ENCODE results near the gene MOCS3. TPM values are rescaled to one million over a fixed set of nuclear protein-coding genes. Genes with fewer than 3 reads are reported as not detected.

Gene MOCS3
- total and polyA plus RNA-seq, 2 of the 13 experiments (the other 11 are each of a cell fraction or from before 2014, with no cell fraction given) = 3.7 to 8.4 TPM

- TF ChIP-seq, protein P1, sequence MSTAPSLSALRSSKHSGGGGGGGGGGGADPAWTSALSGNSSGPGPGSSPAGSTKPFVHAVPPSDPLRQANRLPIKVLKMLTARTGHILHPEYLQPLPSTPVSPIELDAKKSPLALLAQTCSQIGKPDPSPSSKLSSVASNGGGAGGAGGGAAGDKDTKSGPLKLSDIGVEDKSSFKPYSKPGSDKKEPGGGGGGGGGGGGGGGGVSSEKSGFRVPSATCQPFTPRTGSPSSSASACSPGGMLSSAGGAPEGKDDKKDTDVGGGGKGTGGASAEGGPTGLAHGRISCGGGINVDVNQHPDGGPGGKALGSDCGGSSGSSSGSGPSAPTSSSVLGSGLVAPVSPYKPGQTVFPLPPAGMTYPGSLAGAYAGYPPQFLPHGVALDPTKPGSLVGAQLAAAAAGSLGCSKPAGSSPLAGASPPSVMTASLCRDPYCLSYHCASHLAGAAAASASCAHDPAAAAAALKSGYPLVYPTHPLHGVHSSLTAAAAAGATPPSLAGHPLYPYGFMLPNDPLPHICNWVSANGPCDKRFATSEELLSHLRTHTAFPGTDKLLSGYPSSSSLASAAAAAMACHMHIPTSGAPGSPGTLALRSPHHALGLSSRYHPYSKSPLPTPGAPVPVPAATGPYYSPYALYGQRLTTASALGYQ (CRISPR knock-in tag; IDR thresholded peaks at IDR 0.05) = no peak
- no peak for TF ChIP-seq POLR2AphosphoS2 (IDR thresholded peaks at IDR 0.05; ENCODE audit: low read depth, low read length)
- TF ChIP-seq, protein P2, sequence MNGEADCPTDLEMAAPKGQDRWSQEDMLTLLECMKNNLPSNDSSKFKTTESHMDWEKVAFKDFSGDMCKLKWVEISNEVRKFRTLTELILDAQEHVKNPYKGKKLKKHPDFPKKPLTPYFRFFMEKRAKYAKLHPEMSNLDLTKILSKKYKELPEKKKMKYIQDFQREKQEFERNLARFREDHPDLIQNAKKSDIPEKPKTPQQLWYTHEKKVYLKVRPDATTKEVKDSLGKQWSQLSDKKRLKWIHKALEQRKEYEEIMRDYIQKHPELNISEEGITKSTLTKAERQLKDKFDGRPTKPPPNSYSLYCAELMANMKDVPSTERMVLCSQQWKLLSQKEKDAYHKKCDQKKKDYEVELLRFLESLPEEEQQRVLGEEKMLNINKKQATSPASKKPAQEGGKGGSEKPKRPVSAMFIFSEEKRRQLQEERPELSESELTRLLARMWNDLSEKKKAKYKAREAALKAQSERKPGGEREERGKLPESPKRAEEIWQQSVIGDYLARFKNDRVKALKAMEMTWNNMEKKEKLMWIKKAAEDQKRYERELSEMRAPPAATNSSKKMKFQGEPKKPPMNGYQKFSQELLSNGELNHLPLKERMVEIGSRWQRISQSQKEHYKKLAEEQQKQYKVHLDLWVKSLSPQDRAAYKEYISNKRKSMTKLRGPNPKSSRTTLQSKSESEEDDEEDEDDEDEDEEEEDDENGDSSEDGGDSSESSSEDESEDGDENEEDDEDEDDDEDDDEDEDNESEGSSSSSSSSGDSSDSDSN (CRISPR knock-in tag; IDR thresholded peaks at IDR 0.05) = no peak
- no peak for TF ChIP-seq MBNL3 (CRISPR knock-in tag; conservative IDR thresholded peaks at IDR 0.05)
- no peak for TF ChIP-seq MTF1 (CRISPR knock-in tag; IDR thresholded peaks at IDR 0.05)
- TF ChIP-seq FOSL1 (CRISPR knock-in tag; IDR thresholded peaks at IDR 0.05; ENCODE audit: borderline replicate concordance) = no peak
- TF ChIP-seq CHD2 (IDR thresholded peaks at IDR 0.05; ENCODE audit: low read depth, low read length) = no peak
- no peak for TF ChIP-seq SOX5 (CRISPR knock-in tag; IDR thresholded peaks at IDR 0.05; ENCODE audit: borderline replicate concordance)
- TF ChIP-seq CCAR2 (optimal IDR thresholded peaks at IDR 0.05; ENCODE audit: low read depth, low read length) = no peak
- TF ChIP-seq ZNF383 (CRISPR knock-in tag; IDR thresholded peaks at IDR 0.05; ENCODE audit: borderline replicate concordance) = no peak
These were observed 49.2 kb upstream of the MOCS3 start (continued) for GRCh38 chr20:50909413-50909812.

- peaks cover 60% of the 10 kb centered on the region for H4K20me1 ChIP-seq (ENCODE audit: insufficient read depth, low read length)
- TF ChIP-seq NR2F6 (IDR thresholded peaks at IDR 0.05) (no peak), NR2F6 (CRISPR knock-in tag; IDR thresholded peaks at IDR 0.05) (no peak), ZNF891 (CRISPR knock-in tag; IDR thresholded peaks at IDR 0.05) (no peak), ZNF766 (CRISPR knock-in tag; IDR thresholded peaks at IDR 0.05; ENCODE audit: borderline replicate concordance) (no peak), ZNF550 (CRISPR knock-in tag; IDR thresholded peaks at IDR 0.05; ENCODE audit: borderline replicate concordance) (no peak), MYPOP (CRISPR knock-in tag; IDR thresholded peaks at IDR 0.05) (no peak), ZFP36L2 (CRISPR knock-in tag; IDR thresholded peaks at IDR 0.05) (no peak)
- TF ChIP-seq, protein P3, sequence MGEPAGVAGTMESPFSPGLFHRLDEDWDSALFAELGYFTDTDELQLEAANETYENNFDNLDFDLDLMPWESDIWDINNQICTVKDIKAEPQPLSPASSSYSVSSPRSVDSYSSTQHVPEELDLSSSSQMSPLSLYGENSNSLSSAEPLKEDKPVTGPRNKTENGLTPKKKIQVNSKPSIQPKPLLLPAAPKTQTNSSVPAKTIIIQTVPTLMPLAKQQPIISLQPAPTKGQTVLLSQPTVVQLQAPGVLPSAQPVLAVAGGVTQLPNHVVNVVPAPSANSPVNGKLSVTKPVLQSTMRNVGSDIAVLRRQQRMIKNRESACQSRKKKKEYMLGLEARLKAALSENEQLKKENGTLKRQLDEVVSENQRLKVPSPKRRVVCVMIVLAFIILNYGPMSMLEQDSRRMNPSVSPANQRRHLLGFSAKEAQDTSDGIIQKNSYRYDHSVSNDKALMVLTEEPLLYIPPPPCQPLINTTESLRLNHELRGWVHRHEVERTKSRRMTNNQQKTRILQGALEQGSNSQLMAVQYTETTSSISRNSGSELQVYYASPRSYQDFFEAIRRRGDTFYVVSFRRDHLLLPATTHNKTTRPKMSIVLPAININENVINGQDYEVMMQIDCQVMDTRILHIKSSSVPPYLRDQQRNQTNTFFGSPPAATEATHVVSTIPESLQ (CRISPR knock-in tag; conservative IDR thresholded peaks at IDR 0.05) = no peak
These were observed 47.6 kb upstream of the MOCS3 start for GRCh38 chr20:50911030-50911429.

More at GRCh38 chr20:50911030-50911429, 47.6 kb upstream of the MOCS3 start:
- no peak overlapping the region for H3K4me3 ChIP-seq (replicated peaks in 1 of 3; ENCODE audit: insufficient read depth in 1 of 3, low read depth in 2 of 3, low read length in 3 of 3)
- intact Hi-C loops (cut with micrococcal nuclease; ENCODE audit: unreplicated experiment) = no loop called here
- H3K9ac ChIP-seq (ENCODE audit: insufficient read depth, low read depth, low read length) = no peak overlapping the region
- POLR2A ChIA-PET = interaction anchor here (0.6 to 1.4 kb wide), 3 partner anchors 16 to 123 kb away, joined by 4 to 5 read pairs (median 4); no protein-coding TSS in a partner anchor
- H3K4me1 ChIP-seq (ENCODE audit: insufficient read depth, low read length) = peaks cover 13% of the 10 kb centered on the region
- no peak for DNase-seq (ENCODE audit: low spot score)
- H2AFZ ChIP-seq (ENCODE audit: low read length) = no peak overlapping the region
- in situ Hi-C loops (cut with HindIII; ENCODE audit: extremely low pct_ligation_motif_present, low pct_unique_long_range_greater_than_20kb) = no loop called here
- CTCF ChIA-PET (ENCODE audit: low intra/inter-chr PET ratio, low total read pairs) = no interaction called here
- 94% methylated on average over 3 of the region's 3 CpGs for WGBS (ENCODE audit: low lambda C conversion rate)
- no peak for FAIRE-seq
- H3K79me2 ChIP-seq (ENCODE audit: insufficient read depth, low read length) = peaks cover 95% of the 10 kb centered on the region
- no peaks in the 10 kb centered on the region for H3K27me3 ChIP-seq (ENCODE audit: control insufficient read depth in 1 of 2, insufficient read depth in 2 of 2, low read length in 2 of 2)
- no peak overlapping the region for H3K4me2 ChIP-seq (ENCODE audit: low read depth, low read length)
- no peaks in the 10 kb centered on the region for H3K9me3 ChIP-seq (ENCODE audit: low read length)
- H3K27ac ChIP-seq (ENCODE audit: extremely low read length, insufficient read depth, low read length) = no peak overlapping the region
- no peak for ATAC-seq
- H3K36me3 ChIP-seq (replicated peaks in 1 of 2; ENCODE audit: control insufficient read depth in 1 of 2, insufficient read depth in 2 of 2, low read length in 2 of 2) = peaks cover 7 to 36% of the 10 kb centered on the region in 2 experiments
- no TSS peak for BruUV-seq (replicated peaks)

Data from HepG2 (cell line).